Right cardiac atrium (tissue), 5 donors: Measurements from ENCODE around the gene CHGA. TPM values are rescaled to one million over a fixed set of nuclear protein-coding genes. Genes with fewer than 3 reads are reported as not detected.

Experiments used
- ATAC-seq, 2 donors: fragments of 200-7000 bp; cut with Tn5 transposase; one replicate each; pipeline versions ENCODE4 v1.8.0 to v1.9.1; 2020; ENCODE audit warnings: moderate library complexity in 2 of 2, mild to moderate bottlenecking in 1 of 2
- DNase-seq, 3 donors: peaks; one replicate each; pipeline ENCODE4 v3.0.0-alpha.2; 2020
- H3K27ac ChIP-seq: one replicate; pipeline ENCODE4 v1.5.1; 2013; ENCODE audit warnings: mild to moderate bottlenecking, low read length, control low read depth, moderate library complexity
- H3K27me3 ChIP-seq: one replicate; pipeline ENCODE4 v1.6.1; 2013; ENCODE audit not compliant: control insufficient read depth, insufficient read depth
- H3K4me1 ChIP-seq: one replicate; pipeline ENCODE4 v1.6.1; 2013; ENCODE audit warnings: low read length; ENCODE audit not compliant: control insufficient read depth, insufficient read depth
- H3K4me3 ChIP-seq: one replicate; pipeline ENCODE4 v1.5.1; 2013; ENCODE audit warnings: low read length, control low read depth
- H3K9me3 ChIP-seq: one replicate; pipeline ENCODE4 v1.6.1; 2013; ENCODE audit warnings: low read length; ENCODE audit not compliant: control insufficient read depth
- WGBS: extraction: QIAGEN DNeasy Blood & Tissue Kit; methylation state at CpG from one replicate; pipeline ENCODE4 v1.1.7; 2013; 5-methylcytosine and 5-hydroxymethylcytosine counted together
- intact Hi-C, 4 donors: fragments of 100-400 bp; cut with DNase I; formaldehyde crosslinking; loops; one replicate each; pipeline versions ENCODE4 v1.11.0 to v1.14.0; 2022 to 2023
- polyA plus RNA-seq: library from polyadenylated mRNA; stranded (reverse); fragments of 200-250 nt; gene quantifications from one replicate; pipeline ENCODE4 v1.2.3, GENCODE V29; 2013
- total RNA-seq, 4 donors: library from RNA; stranded (reverse); fragmentation: NEBNext Ultra II Directional; extraction: Animal tissue kit (Norgen Biotek cat#: 25700); gene quantifications; one replicate each; pipeline ENCODE4 v1.2.1, GENCODE V29; 2021
- donor health status: healthy with polysubstance abuse.
- donor health status: DM: no; HTN: yes; CAD: no.
- donor health status: DM: no; HTN: no; CAD: no.
- donor health status: DM: no; HTN: yes; CAD: no; lungs with severe emphysema.
- donor health status: DM: yes; HTN: yes; CAD: no.

The CHGA gene
- total and polyA plus RNA-seq, 5 donors, result 0.16 TPM; not detected in 4

GRCh38 chr14:92924247-92924646 lies 1.3 kb downstream of the CHGA start:
- Histone ChIP-seq H3K9me3 (no peaks in the 10 kb centered on the region), H3K4me1 (no peaks in the 10 kb centered on the region), H3K27me3 (no peaks in the 10 kb centered on the region), H3K27ac (no peak overlapping the region), H3K4me3 (no peak overlapping the region)
- intact Hi-C loops, result no loop called here
- ATAC-seq (no peak), DNase-seq (no peak)
- 44% methylated on average over 5 of the region's 5 CpGs for WGBS

GRCh38 chr14:92925446-92925845 lies 2.5 kb downstream of the CHGA start:
- Histone ChIP-seq H3K4me3 (no peak overlapping the region), H3K9me3 (no peaks in the 10 kb centered on the region), H3K27me3 (no peaks in the 10 kb centered on the region), H3K4me1 (no peaks in the 10 kb centered on the region), H3K27ac (no peak overlapping the region)
- DNase-seq (no peak), ATAC-seq (no peak)
- 50% methylated on average over 6 of the region's 6 CpGs for WGBS
- intact Hi-C loops, result no loop called here

- Histone ChIP-seq H3K4me3 (no peak overlapping the region), H3K27ac (no peak overlapping the region)
Observed at GRCh38 chr14:92926180-92926845, 3.4 kb downstream of the CHGA start.

GRCh38 chr14:92926931-92927330 lies 4.0 kb downstream of the CHGA start:
- WGBS, result 60% methylated on average over 3 of the region's 3 CpGs
- intact Hi-C loops, result no loop called here

More at GRCh38 chr14:92926180-92926845, 3.4 kb downstream of the CHGA start:
- Histone ChIP-seq H3K9me3 (no peaks in the 10 kb centered on the region), H3K4me1 (no peaks in the 10 kb centered on the region), H3K27me3 (no peaks in the 10 kb centered on the region)
- intact Hi-C loops, result no loop called here
- DNase-seq, result no peak
- ATAC-seq, result no peak
- WGBS, result 69% methylated on average over 5 of the region's 5 CpGs

GRCh38 chr14:92927349-92928257 lies 4.7 kb downstream of the CHGA start:
- H3K4me1 ChIP-seq, result no peaks in the 10 kb centered on the region
- intact Hi-C loops, result no loop called here
- WGBS, result 62% methylated on average over 14 of the region's 14 CpGs

More at GRCh38 chr14:92926931-92927330, 4.0 kb downstream of the CHGA start:
- Histone ChIP-seq H3K4me1 (no peaks in the 10 kb centered on the region), H3K4me3 (no peak overlapping the region), H3K9me3 (no peaks in the 10 kb centered on the region), H3K27me3 (no peaks in the 10 kb centered on the region), H3K27ac (no peak overlapping the region)
- ATAC-seq (no peak), DNase-seq (no peak)

GRCh38 chr14:92928258-92928629 lies 5.3 kb downstream of the CHGA start:
- Histone ChIP-seq H3K4me3 (no peak overlapping the region), H3K27me3 (no peaks in the 10 kb centered on the region), H3K27ac (no peak overlapping the region), H3K9me3 (no peaks in the 10 kb centered on the region), H3K4me1 (no peaks in the 10 kb centered on the region)
- intact Hi-C loops, result no loop called here
- ATAC-seq, result no peak
- no peak for DNase-seq
- 78% methylated on average over 3 of the region's 3 CpGs for WGBS

More at GRCh38 chr14:92927349-92928257, 4.7 kb downstream of the CHGA start:
- H3K9me3 ChIP-seq, result no peaks in the 10 kb centered on the region
- DNase-seq, result no peak
- no peak overlapping the region for H3K27ac ChIP-seq
- no peak overlapping the region for H3K4me3 ChIP-seq
- no peak for ATAC-seq
- no peaks in the 10 kb centered on the region for H3K27me3 ChIP-seq

- intact Hi-C loops, result no loop called here
- WGBS, result 78% methylated on average over 12 of the region's 12 CpGs
- H3K27ac ChIP-seq, result no peak overlapping the region
- H3K9me3 ChIP-seq, result no peaks in the 10 kb centered on the region
- no peak overlapping the region for H3K4me3 ChIP-seq
- DNase-seq, result no peak
- H3K27me3 ChIP-seq, result no peaks in the 10 kb centered on the region
- no peaks in the 10 kb centered on the region for H3K4me1 ChIP-seq
- ATAC-seq, result no peak
Observed at GRCh38 chr14:92928961-92929688, 6.2 kb downstream of the CHGA start.

GRCh38 chr14:92929689-92930608 lies 7.0 kb downstream of the CHGA start:
- ATAC-seq (no peak), DNase-seq (peak in 1 of 3 donors; percentile 39)
- WGBS, result 87% methylated on average over 20 of the region's 20 CpGs
- Histone ChIP-seq H3K4me1 (no peaks in the 10 kb centered on the region), H3K27ac (no peak overlapping the region), H3K9me3 (no peaks in the 10 kb centered on the region), H3K4me3 (no peak overlapping the region), H3K27me3 (no peaks in the 10 kb centered on the region)
- intact Hi-C loops, result no loop called here

- Histone ChIP-seq H3K9me3 (no peaks in the 10 kb centered on the region), H3K27me3 (no peaks in the 10 kb centered on the region), H3K4me1 (no peaks in the 10 kb centered on the region), H3K27ac (no peak overlapping the region), H3K4me3 (no peak overlapping the region)
- intact Hi-C loops, result no loop called here
- 62% methylated on average over 8 of the region's 8 CpGs for WGBS
- DNase-seq, result peak in 1 of 3 donors; percentile 22
- no peak for ATAC-seq
Observed at GRCh38 chr14:92930737-92931602, 8.0 kb downstream of the CHGA start.
